OCI-LY3 (cell line): ENCODE measurements around the gene ACSL3.
A peak's percentile ranks its signal among the peaks of the same experiment; 100 is the strongest.

ENCODE experiments used
- H2AFZ ChIP-seq: fragments of 200-600, 300-600 bp; shearing (Covaris generic); 2 replicates; pipeline ENCODE4 v1.6.0; 2014; ENCODE audit warnings: antibody characterized with exemption, low read depth, low read length
- H3K27ac ChIP-seq: fragments of 200-600, 300-600 bp; sonication (generic); 2 replicates; pipeline ENCODE4 v1.5.1; 2014; ENCODE audit warnings: mild to moderate bottlenecking, low read length, moderate library complexity, mixed read lengths
- H3K27me3 ChIP-seq: fragments of 200-600, 300-600 bp; sonication (generic); 2 replicates; pipeline ENCODE4 v1.6.1; 2014; ENCODE audit warnings: low read depth, low read length, mixed read lengths
- H3K36me3 ChIP-seq: fragments of 200-600, 300-600 bp; sonication (generic); replicated peaks from 2 replicates; pipeline ENCODE3; 2014; ENCODE audit warnings: low read depth, low read length, mixed read lengths
- H3K4me1 ChIP-seq: fragments of 300-600, 200-600 bp; sonication (generic); 2 replicates; pipeline ENCODE4 v1.6.1; 2014; ENCODE audit warnings: low read length, mixed read lengths
- H3K4me2 ChIP-seq: fragments of 200-600, 300-600 bp; sonication (generic); 2 replicates; pipeline ENCODE4 v1.6.1; 2014; ENCODE audit warnings: low read length, mixed read lengths
- H3K4me3 ChIP-seq: fragments of 300-600, 200-600 bp; sonication (generic); 2 replicates; pipeline ENCODE4 v1.5.1; 2014; ENCODE audit warnings: antibody characterized with exemption, mild to moderate bottlenecking, low read length, moderate library complexity
- H3K79me2 ChIP-seq: fragments of 300-600, 200-600 bp; shearing (Covaris generic); 2 replicates; pipeline ENCODE4 v1.6.1; 2014; ENCODE audit warnings: mild to moderate bottlenecking, low read length, mixed read lengths
- H3K9ac ChIP-seq: fragments of 300-600, 200-600 bp; shearing (Covaris generic); 2 replicates; pipeline ENCODE4 v1.6.0; 2014; ENCODE audit warnings: mild to moderate bottlenecking, low read length, moderate library complexity
- H3K9me3 ChIP-seq: fragments of 200-600, 300-600 bp; shearing (Covaris generic); 2 replicates; pipeline ENCODE4 v1.6.1; 2014; ENCODE audit warnings: low read length, mixed read lengths; ENCODE audit not compliant: insufficient read depth
- H4K20me1 ChIP-seq: fragments of 200-600, 300-600 bp; sonication (generic); 2 replicates; pipeline ENCODE4 v1.6.1; 2016; ENCODE audit warnings: low read length, mixed read lengths; ENCODE audit not compliant: insufficient read depth
- CTCF ChIP-seq: fragments of 200-600, 300-600 bp; sonication (generic); IDR thresholded peaks from 2 replicates; pipeline ENCODE4 v1.5.1; 2014; ENCODE audit warnings: antibody characterized with exemption, low read length, low read depth
- EZH2phosphoT487 ChIP-seq: fragments of 200-600 bp; shearing (Covaris generic); IDR thresholded peaks from 2 replicates; pipeline ENCODE4 v1.6.1; 2018; ENCODE audit warnings: antibody characterized with exemption, mixed run types, low read depth

Gene ACSL3

GRCh38 chr2:222979484-222979883 is 118.6 kb downstream of the ACSL3 start:
- no peak overlapping the region for H3K9ac ChIP-seq
- no peak overlapping the region for H3K27ac ChIP-seq
- TF ChIP-seq EZH2phosphoT487 (no peak), CTCF (no peak)
- H4K20me1 ChIP-seq, result no peaks in the 10 kb centered on the region
- no peaks in the 10 kb centered on the region for H3K27me3 ChIP-seq
- H3K4me2 ChIP-seq, result no peak overlapping the region
- no peak overlapping the region for H3K4me3 ChIP-seq
- peaks cover 7% of the 10 kb centered on the region for H3K4me1 ChIP-seq
- H2AFZ ChIP-seq, result no peak overlapping the region
- no peaks in the 10 kb centered on the region for H3K36me3 ChIP-seq
- H3K79me2 ChIP-seq, result no peaks in the 10 kb centered on the region
- H3K9me3 ChIP-seq, result no peaks in the 10 kb centered on the region

- Histone ChIP-seq H3K4me3 (no peak overlapping the region), H3K79me2 (no peaks in the 10 kb centered on the region), H2AFZ (peak overlapping the region; percentile 39), H3K36me3 (no peaks in the 10 kb centered on the region), H3K27me3 (no peaks in the 10 kb centered on the region), H3K4me2 (peak overlapping the region; percentile 22; the same call in 1 of the 2 replicates), H3K27ac (no peak overlapping the region), H4K20me1 (no peaks in the 10 kb centered on the region), H3K9me3 (no peaks in the 10 kb centered on the region), H3K9ac (no peak overlapping the region), H3K4me1 (peaks cover 7% of the 10 kb centered on the region)
- TF ChIP-seq CTCF, result peak; percentile 53
- no peak for TF ChIP-seq EZH2phosphoT487
These were observed 121.4 kb downstream of the ACSL3 start for GRCh38 chr2:222982010-222982908.

- Histone ChIP-seq H3K4me3 (no peak overlapping the region), H2AFZ (no peak overlapping the region), H3K9me3 (no peaks in the 10 kb centered on the region), H3K27ac (no peak overlapping the region), H3K36me3 (no peaks in the 10 kb centered on the region), H3K79me2 (no peaks in the 10 kb centered on the region), H3K4me1 (peaks cover 7% of the 10 kb centered on the region), H3K9ac (no peak overlapping the region), H3K4me2 (no peak overlapping the region), H4K20me1 (no peaks in the 10 kb centered on the region), H3K27me3 (no peaks in the 10 kb centered on the region)
- TF ChIP-seq CTCF (no peak), EZH2phosphoT487 (no peak)
These were observed 122.1 kb downstream of the ACSL3 start for GRCh38 chr2:222982909-222983265.

DNA sequence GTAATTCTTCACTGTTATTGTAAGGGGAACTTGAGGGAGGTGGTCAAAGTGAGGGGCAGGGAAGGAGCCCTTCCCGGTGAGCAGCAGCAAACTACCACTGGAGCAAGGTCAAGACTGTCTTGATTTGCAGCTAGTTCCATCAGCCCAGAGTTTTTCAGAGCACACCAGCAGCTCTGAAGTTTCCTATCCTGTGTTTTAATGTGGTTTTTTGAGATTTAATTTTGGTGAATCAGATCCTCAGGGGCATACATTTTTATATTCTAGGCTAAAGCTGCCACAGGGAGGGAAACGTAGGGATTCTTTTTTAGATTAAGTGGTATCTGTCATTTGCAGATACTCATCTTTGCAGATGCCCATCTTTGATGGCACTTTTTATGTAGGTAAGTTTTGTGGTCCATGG is 124.1 kb downstream of the ACSL3 start:
- Histone ChIP-seq H3K4me1 (peaks cover 7% of the 10 kb centered on the region), H3K4me2 (no peak overlapping the region), H3K4me3 (no peak overlapping the region), H3K27ac (no peak overlapping the region), H3K36me3 (no peaks in the 10 kb centered on the region), H3K79me2 (no peaks in the 10 kb centered on the region), H2AFZ (no peak overlapping the region), H3K27me3 (no peaks in the 10 kb centered on the region), H3K9me3 (no peaks in the 10 kb centered on the region), H3K9ac (no peak overlapping the region), H4K20me1 (no peaks in the 10 kb centered on the region)
- TF ChIP-seq CTCF (no peak), EZH2phosphoT487 (no peak)
